GM23338 (cell line): Measurements from ENCODE around the gene MANBA. TPM values are rescaled to one million over a fixed set of nuclear protein-coding genes. Genes with fewer than 3 reads are reported as not detected.

Experiments used
- ATAC-seq: fragments of 200-7000 bp; cut with Tn5 transposase; 3 replicates; pipeline ENCODE4 v1.9.1; 2020
- DNase-seq: peaks from one replicate; pipeline ENCODE4 v3.0.0-alpha.2; 2015; ENCODE audit warnings: low spot score
- H2AFZ ChIP-seq: fragments of 200-600 bp; sonication (generic); 2 replicates; pipeline ENCODE4 v1.8.0; 2016; ENCODE audit warnings: antibody characterized with exemption, mild to moderate bottlenecking, moderate library complexity
- H3F3A ChIP-seq: fragments of 200-600 bp; sonication (generic); replicated peaks from 2 replicates; pipeline ENCODE4 v1.8.0; 2017; ENCODE audit warnings: antibody characterized with exemption, mixed run types, low read depth
- H3K27ac ChIP-seq: fragments of 200-600 bp; sonication (generic); 2 replicates; pipeline ENCODE4 v1.6.1; 2016; ENCODE audit warnings: low read depth
- H3K27me3 ChIP-seq: fragments of 200-600 bp; sonication (generic); 2 replicates; pipeline ENCODE4 v1.8.0; 2016; ENCODE audit warnings: mild to moderate bottlenecking, mixed run types, moderate library complexity; ENCODE audit not compliant: insufficient read depth
- H3K36me3 ChIP-seq: fragments of 200-600 bp; sonication (generic); 2 replicates; pipeline ENCODE4 v1.8.0; 2016; ENCODE audit warnings: mild to moderate bottlenecking; ENCODE audit not compliant: insufficient read depth
- H3K4me1 ChIP-seq: fragments of 200-600 bp; sonication (generic); 2 replicates; pipeline ENCODE4 v1.8.0; 2016; ENCODE audit warnings: mild to moderate bottlenecking, moderate library complexity; ENCODE audit not compliant: insufficient read depth
- H3K4me2 ChIP-seq: fragments of 200-600 bp; sonication (generic); 2 replicates; pipeline ENCODE4 v1.7.1; 2017; ENCODE audit warnings: mixed run types
- H3K4me3 ChIP-seq: fragments of 200-600 bp; sonication (generic); 2 replicates; pipeline ENCODE4 v1.6.1; 2016; ENCODE audit warnings: mixed run types
- H3K79me2 ChIP-seq: fragments of 200-600 bp; sonication (generic); replicated peaks from 2 replicates; pipeline ENCODE4 v1.8.0; 2017; ENCODE audit warnings: mild to moderate bottlenecking; ENCODE audit not compliant: insufficient read depth
- H3K9me2 ChIP-seq: fragments of 200-600 bp; sonication (generic); 2 replicates; pipeline ENCODE4 v1.8.0; 2017; ENCODE audit not compliant: insufficient read depth
- H4K20me1 ChIP-seq: fragments of 200-600 bp; sonication (generic); replicated peaks from 2 replicates; pipeline ENCODE4 v1.8.0; 2017; ENCODE audit warnings: mild to moderate bottlenecking; ENCODE audit not compliant: insufficient read depth
- H3K27ac Mint-ChIP-seq: 2 replicates; pipeline ENCODE4 v1.8.0; 2020; ENCODE audit warnings: inconsistent platforms, mild to moderate bottlenecking, moderate library complexity, mixed read lengths
- H3K27me3 Mint-ChIP-seq: 3 replicates; pipeline ENCODE4 v1.8.0; 2022; ENCODE audit warnings: low read depth, mild to moderate bottlenecking, moderate library complexity, mixed read lengths, inconsistent platforms; ENCODE audit not compliant: insufficient read depth, poor library complexity
- H3K36me3 Mint-ChIP-seq: 3 replicates; pipeline ENCODE4 v1.8.0; 2021; ENCODE audit warnings: low read depth, mild to moderate bottlenecking, inconsistent platforms, moderate library complexity, mixed read lengths
- H3K4me1 Mint-ChIP-seq: 3 replicates; pipeline ENCODE4 v1.8.0; 2020; ENCODE audit warnings: mild to moderate bottlenecking, inconsistent platforms, mixed read lengths
- H3K4me3 Mint-ChIP-seq: 3 replicates; pipeline ENCODE4 v1.8.0; 2021; ENCODE audit warnings: moderate library complexity, mild to moderate bottlenecking, inconsistent platforms, mixed read lengths
- H3K9me3 Mint-ChIP-seq: 3 replicates; pipeline ENCODE4 v1.8.0; 2020; ENCODE audit warnings: moderate library complexity, mild to moderate bottlenecking, inconsistent platforms, mixed read lengths
- EZH2 ChIP-seq: fragments of 200-600 bp; sonication (generic); IDR thresholded peaks from one replicate; pipeline ENCODE4 v1.8.0; 2017; ENCODE audit warnings: antibody characterized with exemption, mild to moderate bottlenecking, low read depth; ENCODE audit not compliant: unreplicated experiment
- EZH2phosphoT487 ChIP-seq: fragments of 200-600 bp; sonication (generic); IDR thresholded peaks from one replicate; pipeline ENCODE4 v1.8.1; 2018; ENCODE audit warnings: antibody characterized with exemption; ENCODE audit not compliant: unreplicated experiment
- STAT1 ChIP-seq: IDR thresholded peaks from one replicate; pipeline ENCODE4 v1.6.1; 2016; ENCODE audit warnings: antibody characterized with exemption; ENCODE audit not compliant: unreplicated experiment
- polyA plus RNA-seq: library from polyadenylated mRNA; unstranded; fragments of >200 nt; fragmentation: Nextera tagmentation; extraction: Ambion mirVana; gene quantifications from 2 replicates; pipeline ENCODE4 v1.2.1, GENCODE V29; 2016
- total RNA-seq: library from RNA; depleted of rRNA; stranded (reverse); fragments of >200 nt; shearing (Covaris generic); gene quantifications from 2 replicates; pipeline ENCODE4 v1.2.3, GENCODE V29; 2014
- TF ChIP-seq, protein P1 (sequence below): IDR thresholded peaks from 2 replicates; pipeline ENCODE4 v1.6.1; 2016; ENCODE audit warnings: antibody characterized with exemption
- TF ChIP-seq, protein P2 (sequence below): fragments of 250-450 bp; sonication (Bioruptor Pico); IDR thresholded peaks from 2 replicates; pipeline ENCODE4 v1.5.0; 2020; ENCODE audit warnings: mild to moderate bottlenecking, moderate library complexity

The MANBA gene
- total and polyA plus RNA-seq, 2 experiments from 2014 or later = 13.2 to 54.3 TPM

DNA sequence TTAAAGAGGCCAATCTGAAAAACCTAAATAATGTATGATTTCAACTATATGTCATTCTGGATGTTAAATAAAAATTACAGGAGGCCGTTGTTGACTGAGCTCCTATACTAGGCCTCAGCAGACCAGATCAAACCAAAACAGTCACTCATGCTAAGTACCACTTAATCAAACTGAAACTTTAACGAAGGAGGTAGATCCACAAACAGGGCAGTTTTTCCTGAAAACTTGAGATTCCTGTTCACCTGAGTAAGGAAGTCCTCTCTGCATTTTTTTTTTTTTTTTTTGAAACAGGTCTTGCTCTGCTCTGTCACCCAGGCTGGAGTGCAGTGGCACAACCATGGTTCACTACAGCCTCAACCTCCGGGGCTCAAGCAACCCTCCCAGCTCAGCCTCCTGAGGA lies 27.7 kb downstream of the MANBA start:
- Histone ChIP-seq H3F3A (no peaks in the 10 kb centered on the region), H2AFZ (no peak overlapping the region), H3K27me3 (no peaks in the 10 kb centered on the region), H3K79me2 (peaks cover 42% of the 10 kb centered on the region), H3K27ac (no peak overlapping the region), H3K4me2 (no peak overlapping the region), H3K4me1 (no peaks in the 10 kb centered on the region), H3K36me3 (no peaks in the 10 kb centered on the region), H3K4me3 (no peak overlapping the region), H4K20me1 (no peaks in the 10 kb centered on the region), H3K9me2 (no peaks in the 10 kb centered on the region)
- Mint-ChIP-seq H3K27ac (no peak overlapping the region), H3K4me3 (no peak overlapping the region), H3K4me1 (peaks cover 12% of the 10 kb centered on the region), H3K27me3 (peaks cover 5% of the 10 kb centered on the region), H3K36me3 (peaks cover 22% of the 10 kb centered on the region), H3K9me3 (peaks cover 9% of the 10 kb centered on the region)
- DNase-seq = no peak
- TF ChIP-seq, protein P1, sequence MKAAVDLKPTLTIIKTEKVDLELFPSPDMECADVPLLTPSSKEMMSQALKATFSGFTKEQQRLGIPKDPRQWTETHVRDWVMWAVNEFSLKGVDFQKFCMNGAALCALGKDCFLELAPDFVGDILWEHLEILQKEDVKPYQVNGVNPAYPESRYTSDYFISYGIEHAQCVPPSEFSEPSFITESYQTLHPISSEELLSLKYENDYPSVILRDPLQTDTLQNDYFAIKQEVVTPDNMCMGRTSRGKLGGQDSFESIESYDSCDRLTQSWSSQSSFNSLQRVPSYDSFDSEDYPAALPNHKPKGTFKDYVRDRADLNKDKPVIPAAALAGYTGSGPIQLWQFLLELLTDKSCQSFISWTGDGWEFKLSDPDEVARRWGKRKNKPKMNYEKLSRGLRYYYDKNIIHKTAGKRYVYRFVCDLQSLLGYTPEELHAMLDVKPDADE = no peak
- no peak for TF ChIP-seq STAT1
- TF ChIP-seq, protein P2, sequence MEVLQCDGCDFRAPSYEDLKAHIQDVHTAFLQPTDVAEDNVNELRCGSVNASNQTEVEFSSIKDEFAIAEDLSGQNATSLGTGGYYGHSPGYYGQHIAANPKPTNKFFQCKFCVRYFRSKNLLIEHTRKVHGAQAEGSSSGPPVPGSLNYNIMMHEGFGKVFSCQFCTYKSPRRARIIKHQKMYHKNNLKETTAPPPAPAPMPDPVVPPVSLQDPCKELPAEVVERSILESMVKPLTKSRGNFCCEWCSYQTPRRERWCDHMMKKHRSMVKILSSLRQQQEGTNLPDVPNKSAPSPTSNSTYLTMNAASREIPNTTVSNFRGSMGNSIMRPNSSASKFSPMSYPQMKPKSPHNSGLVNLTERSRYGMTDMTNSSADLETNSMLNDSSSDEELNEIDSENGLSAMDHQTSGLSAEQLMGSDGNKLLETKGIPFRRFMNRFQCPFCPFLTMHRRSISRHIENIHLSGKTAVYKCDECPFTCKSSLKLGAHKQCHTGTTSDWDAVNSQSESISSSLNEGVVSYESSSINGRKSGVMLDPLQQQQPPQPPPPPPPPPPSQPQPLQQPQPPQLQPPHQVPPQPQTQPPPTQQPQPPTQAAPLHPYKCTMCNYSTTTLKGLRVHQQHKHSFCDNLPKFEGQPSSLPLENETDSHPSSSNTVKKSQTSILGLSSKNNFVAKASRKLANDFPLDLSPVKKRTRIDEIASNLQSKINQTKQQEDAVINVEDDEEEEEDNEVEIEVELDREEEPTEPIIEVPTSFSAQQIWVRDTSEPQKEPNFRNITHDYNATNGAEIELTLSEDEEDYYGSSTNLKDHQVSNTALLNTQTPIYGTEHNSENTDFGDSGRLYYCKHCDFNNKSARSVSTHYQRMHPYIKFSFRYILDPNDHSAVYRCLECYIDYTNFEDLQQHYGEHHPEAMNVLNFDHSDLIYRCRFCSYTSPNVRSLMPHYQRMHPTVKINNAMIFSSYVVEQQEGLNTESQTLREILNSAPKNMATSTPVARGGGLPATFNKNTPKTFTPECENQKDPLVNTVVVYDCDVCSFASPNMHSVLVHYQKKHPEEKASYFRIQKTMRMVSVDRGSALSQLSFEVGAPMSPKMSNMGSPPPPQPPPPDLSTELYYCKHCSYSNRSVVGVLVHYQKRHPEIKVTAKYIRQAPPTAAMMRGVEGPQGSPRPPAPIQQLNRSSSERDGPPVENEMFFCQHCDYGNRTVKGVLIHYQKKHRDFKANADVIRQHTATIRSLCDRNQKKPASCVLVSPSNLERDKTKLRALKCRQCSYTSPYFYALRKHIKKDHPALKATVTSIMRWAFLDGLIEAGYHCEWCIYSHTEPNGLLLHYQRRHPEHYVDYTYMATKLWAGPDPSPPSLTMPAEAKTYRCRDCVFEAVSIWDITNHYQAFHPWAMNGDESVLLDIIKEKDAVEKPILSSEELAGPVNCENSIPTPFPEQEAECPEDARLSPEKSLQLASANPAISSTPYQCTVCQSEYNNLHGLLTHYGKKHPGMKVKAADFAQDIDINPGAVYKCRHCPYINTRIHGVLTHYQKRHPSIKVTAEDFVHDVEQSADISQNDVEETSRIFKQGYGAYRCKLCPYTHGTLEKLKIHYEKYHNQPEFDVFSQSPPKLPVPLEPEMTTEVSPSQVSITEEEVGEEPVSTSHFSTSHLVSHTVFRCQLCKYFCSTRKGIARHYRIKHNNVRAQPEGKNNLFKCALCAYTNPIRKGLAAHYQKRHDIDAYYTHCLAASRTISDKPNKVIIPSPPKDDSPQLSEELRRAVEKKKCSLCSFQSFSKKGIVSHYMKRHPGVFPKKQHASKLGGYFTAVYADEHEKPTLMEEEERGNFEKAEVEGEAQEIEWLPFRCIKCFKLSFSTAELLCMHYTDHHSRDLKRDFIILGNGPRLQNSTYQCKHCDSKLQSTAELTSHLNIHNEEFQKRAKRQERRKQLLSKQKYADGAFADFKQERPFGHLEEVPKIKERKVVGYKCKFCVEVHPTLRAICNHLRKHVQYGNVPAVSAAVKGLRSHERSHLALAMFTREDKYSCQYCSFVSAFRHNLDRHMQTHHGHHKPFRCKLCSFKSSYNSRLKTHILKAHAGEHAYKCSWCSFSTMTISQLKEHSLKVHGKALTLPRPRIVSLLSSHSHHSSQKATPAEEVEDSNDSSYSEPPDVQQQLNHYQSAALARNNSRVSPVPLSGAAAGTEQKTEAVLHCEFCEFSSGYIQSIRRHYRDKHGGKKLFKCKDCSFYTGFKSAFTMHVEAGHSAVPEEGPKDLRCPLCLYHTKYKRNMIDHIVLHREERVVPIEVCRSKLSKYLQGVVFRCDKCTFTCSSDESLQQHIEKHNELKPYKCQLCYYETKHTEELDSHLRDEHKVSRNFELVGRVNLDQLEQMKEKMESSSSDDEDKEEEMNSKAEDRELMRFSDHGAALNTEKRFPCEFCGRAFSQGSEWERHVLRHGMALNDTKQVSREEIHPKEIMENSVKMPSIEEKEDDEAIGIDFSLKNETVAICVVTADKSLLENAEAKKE (CRISPR knock-in tag) = no peak
- no peak for ATAC-seq

DNA sequence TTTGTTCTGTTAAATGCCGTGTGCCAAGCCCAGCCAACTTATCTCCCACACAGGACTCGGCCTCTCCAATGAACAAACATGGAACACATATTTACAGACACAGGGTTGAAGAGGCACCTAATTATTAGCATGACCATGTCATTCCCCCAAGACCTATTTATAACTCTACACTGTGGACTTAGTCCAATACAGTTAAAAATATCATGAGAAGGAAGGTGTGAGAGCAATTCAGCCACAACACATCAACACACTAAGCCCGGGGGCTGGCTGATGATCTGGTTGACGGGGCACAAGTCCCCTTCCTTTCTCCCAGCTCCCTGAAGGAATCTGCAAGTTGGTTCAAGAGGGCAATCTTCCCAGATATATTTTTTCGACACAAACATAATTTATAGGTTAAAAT lies 28.1 kb downstream of the MANBA start:
- H3K4me3 Mint-ChIP-seq = no peak overlapping the region
- Histone ChIP-seq H3K4me2 (no peak overlapping the region), H3K79me2 (peaks cover 38% of the 10 kb centered on the region)
- TF ChIP-seq, protein P2 (CRISPR knock-in tag) = no peak
- no peak for TF ChIP-seq EZH2
- TF ChIP-seq EZH2phosphoT487 = no peak

More for the DNA sequence above, 28.1 kb downstream of the MANBA start:
- no peak overlapping the region for H3K27ac Mint-ChIP-seq
- peaks cover 9% of the 10 kb centered on the region for H3K9me3 Mint-ChIP-seq
- DNase-seq (no peak), ATAC-seq (no peak)
- peaks cover 10% of the 10 kb centered on the region for H3K4me1 Mint-ChIP-seq
- H3K9me2 ChIP-seq = no peaks in the 10 kb centered on the region
- no peaks in the 10 kb centered on the region for H3K36me3 ChIP-seq
- no peaks in the 10 kb centered on the region for H3F3A ChIP-seq
- no peaks in the 10 kb centered on the region for H3K27me3 ChIP-seq
- peaks cover 5% of the 10 kb centered on the region for H3K27me3 Mint-ChIP-seq
- no peak overlapping the region for H3K27ac ChIP-seq
- no peaks in the 10 kb centered on the region for H3K4me1 ChIP-seq
- no peak overlapping the region for H2AFZ ChIP-seq
- H3K4me3 ChIP-seq = no peak overlapping the region
- H3K36me3 Mint-ChIP-seq = peaks cover 22% of the 10 kb centered on the region
- no peaks in the 10 kb centered on the region for H4K20me1 ChIP-seq
